H1 (cell line): ENCODE data around the gene PGF. TPM values are rescaled to one million over a fixed set of nuclear protein-coding genes. Genes with fewer than 3 reads are reported as not detected.

ENCODE experiments used
- CTCF ChIA-PET: fragments of 300-600 bp; sonication (Branson Sonifier 250); formaldehyde crosslinking; loops from one replicate; lab custom pipeline; 2021; ENCODE audit not compliant: partially characterized antibody; lab: Charles Lee
- POLR2A ChIA-PET: fragments of 300-600 bp; sonication (Branson Sonifier 250); formaldehyde crosslinking; loops from one replicate; lab custom pipeline; 2021; ENCODE audit warnings: inconsistent platforms; ENCODE audit not compliant: partially characterized antibody; lab: Charles Lee
- DNase-seq, 2 experiments: peaks; one replicate each; pipeline versions ENCODE4 v3.0.0 to v3.0.0-alpha.2; 2010 to 2022; ENCODE audit warnings: low spot score in 2 of 2, low read depth in 1 of 2, mixed read lengths in 1 of 2
- FAIRE-seq: peaks from 2 replicates; lab custom pipeline; 2011; peaks lifted over from hg19 to GRCh38; lab: Jason Lieb, UNC
- H2AFZ ChIP-seq: 2 replicates; pipeline ENCODE4 v1.8.1; 2012; ENCODE audit warnings: low read length, inconsistent platforms
- H2AK5ac ChIP-seq: 2 replicates; pipeline ENCODE4 v1.6.1; 2013; ENCODE audit warnings: low read depth, low read length
- H2BK120ac ChIP-seq: replicated peaks from 2 replicates; pipeline ENCODE3; 2013; ENCODE audit warnings: low read depth, low read length, inconsistent platforms
- H2BK12ac ChIP-seq: 2 replicates; pipeline ENCODE4 v1.6.1; 2013; ENCODE audit warnings: low read depth, low read length
- H2BK15ac ChIP-seq: 2 replicates; pipeline ENCODE4 v1.6.1; 2013; ENCODE audit warnings: low read length
- H2BK20ac ChIP-seq: 2 replicates; pipeline ENCODE4 v1.6.1; 2013; ENCODE audit warnings: low read length
- H2BK5ac ChIP-seq: 2 replicates; pipeline ENCODE4 v1.6.1; 2013; ENCODE audit warnings: low read depth, low read length
- H3K14ac ChIP-seq: 2 replicates; pipeline ENCODE4 v1.6.1; 2013; ENCODE audit warnings: inconsistent platforms; ENCODE audit not compliant: insufficient read length
- H3K18ac ChIP-seq: 2 replicates; pipeline ENCODE4 v1.6.1; 2013; ENCODE audit warnings: low read length; ENCODE audit errors: extremely low read depth
- H3K23ac ChIP-seq: 2 replicates; pipeline ENCODE4 v1.6.1; 2013; ENCODE audit warnings: inconsistent platforms; ENCODE audit not compliant: insufficient read length
- H3K23me2 ChIP-seq: 2 replicates; pipeline ENCODE4 v1.6.1; 2013; ENCODE audit warnings: low read depth, low read length
- H3K27ac ChIP-seq: 2 replicates; pipeline ENCODE4 v1.6.1; 2011; ENCODE audit warnings: low read depth, low read length, inconsistent platforms
- H3K27me3 ChIP-seq, 4 experiments: replicated peaks in 1 of 4; 1 replicate in 1 of 4; 2 replicates in 3 of 4; pipeline versions ENCODE4 v1.6.1 to v1.8.1; 2011 to 2013; ENCODE audit warnings: low read length in 3 of 4, mild to moderate bottlenecking in 3 of 4, inconsistent platforms in 2 of 4, mixed read lengths in 2 of 4, moderate library complexity in 1 of 4; ENCODE audit not compliant: control insufficient read depth in 3 of 4, insufficient read depth in 3 of 4; ENCODE audit errors: extremely low read depth in 1 of 4
- H3K36me3 ChIP-seq, 4 experiments: 2 replicates each; pipeline versions ENCODE4 v1.6.1 to v1.8.1; 2011 to 2013; ENCODE audit warnings: mild to moderate bottlenecking in 4 of 4, low read length in 3 of 4, moderate library complexity in 2 of 4, control low read depth in 1 of 4, inconsistent platforms in 1 of 4; ENCODE audit not compliant: insufficient read depth in 4 of 4, control insufficient read depth in 2 of 4
- H3K4ac ChIP-seq: replicated peaks from 2 replicates; pipeline ENCODE3; 2013; ENCODE audit warnings: low read length, low read depth, mixed read lengths, inconsistent platforms; ENCODE audit not compliant: insufficient read length
- H3K4me1 ChIP-seq, 4 experiments: replicated peaks in 1 of 4; 1 replicate in 1 of 4; 2 replicates in 3 of 4; pipeline versions ENCODE4 v1.6.1 to v1.8.1; 2011 to 2013; ENCODE audit warnings: low read length in 3 of 4, inconsistent platforms in 2 of 4, mixed read lengths in 1 of 4; ENCODE audit not compliant: insufficient read depth in 4 of 4, control insufficient read depth in 3 of 4
- H3K4me2 ChIP-seq, 2 experiments: 2 replicates each; pipeline versions ENCODE4 v1.6.1 to v1.8.1; 2011 to 2013; ENCODE audit warnings: low read depth in 2 of 2, low read length in 2 of 2, control low read depth in 1 of 2, inconsistent platforms in 1 of 2, mild to moderate bottlenecking in 1 of 2; ENCODE audit not compliant: insufficient read depth in 1 of 2
- H3K4me3 ChIP-seq, 4 experiments: fragments of 200-600, 300-600 bp in 1 of 4; sonication (generic), shearing (Covaris generic), sonication (Bioruptor Twin) in 1 of 4; 2 replicates each; pipeline versions ENCODE4 v1.5.1 to v1.8.1; 2011 to 2016; ENCODE audit warnings: low read length in 4 of 4, low read depth in 3 of 4, control low read depth in 2 of 4, inconsistent platforms in 2 of 4, mild to moderate bottlenecking in 2 of 4, mixed read lengths in 1 of 4, moderate library complexity in 1 of 4; ENCODE audit not compliant: insufficient read depth in 2 of 4; ENCODE audit errors: extremely low read depth in 1 of 4
- H3K56ac ChIP-seq: replicated peaks from 2 replicates; pipeline ENCODE3; 2013; ENCODE audit warnings: low read depth, mild to moderate bottlenecking, mixed read lengths, low read length, inconsistent platforms; ENCODE audit not compliant: insufficient read length
- H3K79me1 ChIP-seq: 2 replicates; pipeline ENCODE4 v1.6.1; 2013; ENCODE audit warnings: low read depth, low read length, control low read depth
- H3K79me2 ChIP-seq, 2 experiments: 2 replicates each; pipeline versions ENCODE4 v1.6.1 to v1.8.1; 2012 to 2013; ENCODE audit warnings: low read length in 2 of 2, mild to moderate bottlenecking in 2 of 2, inconsistent platforms in 1 of 2; ENCODE audit not compliant: insufficient read depth in 2 of 2, control insufficient read depth in 1 of 2
- H3K9ac ChIP-seq, 4 experiments: replicated peaks in 1 of 4; 1 replicate in 1 of 4; 2 replicates in 3 of 4; pipeline versions ENCODE4 v1.6.1 to v1.8.1; 2011 to 2013; ENCODE audit warnings: low read depth in 3 of 4, low read length in 3 of 4, control low read depth in 2 of 4, mild to moderate bottlenecking in 2 of 4, moderate library complexity in 2 of 4, inconsistent platforms in 1 of 4; ENCODE audit errors: extremely low read depth in 1 of 4
- H3K9me3 ChIP-seq, 2 experiments: 2 replicates each; pipeline versions ENCODE4 v1.6.1 to v1.8.1; 2012 to 2013; ENCODE audit warnings: mild to moderate bottlenecking in 2 of 2, moderate library complexity in 2 of 2, control low read depth in 1 of 2, inconsistent platforms in 1 of 2, low read depth in 1 of 2, low read length in 1 of 2, mixed read lengths in 1 of 2; ENCODE audit not compliant: insufficient read depth in 2 of 2
- H4K20me1 ChIP-seq, 2 experiments: replicated peaks in 1 of 2; 2 replicates each; pipeline versions ENCODE3 to v1.8.1; 2011 to 2013; ENCODE audit warnings: inconsistent platforms in 2 of 2, low read length in 2 of 2, mild to moderate bottlenecking in 1 of 2; ENCODE audit not compliant: insufficient read depth in 2 of 2, control insufficient read depth in 1 of 2
- H4K5ac ChIP-seq: 2 replicates; pipeline ENCODE4 v1.6.1; 2013; ENCODE audit warnings: low read length, low read depth, mixed read lengths, inconsistent platforms; ENCODE audit not compliant: insufficient read length
- H4K8ac ChIP-seq: 2 replicates; pipeline ENCODE4 v1.8.0; 2013; ENCODE audit warnings: mild to moderate bottlenecking, moderate library complexity, low read length, inconsistent platforms; ENCODE audit not compliant: insufficient read depth; ENCODE audit errors: extremely low read depth
- H4K91ac ChIP-seq: replicated peaks from 2 replicates; pipeline ENCODE3; 2013; ENCODE audit warnings: low read length, mixed read lengths, inconsistent platforms; ENCODE audit not compliant: insufficient read length
- HDAC6 ChIP-seq: IDR thresholded peaks from one replicate; pipeline ENCODE4 v1.7.1; 2012; ENCODE audit warnings: low read depth, mild to moderate bottlenecking, inconsistent platforms, low read length, moderate library complexity
- KDM1A ChIP-seq: fragments of 200-600, 300-600 bp; sonication (generic); IDR thresholded peaks from 2 replicates; pipeline ENCODE4 v1.7.1; 2016; ENCODE audit warnings: mild to moderate bottlenecking, low read length, borderline replicate concordance
- SIRT6 ChIP-seq: IDR thresholded peaks from one replicate; pipeline ENCODE4 v1.7.1; 2012; ENCODE audit warnings: low read length, inconsistent platforms
- YY1 ChIP-seq: IDR thresholded peaks from 2 replicates; pipeline ENCODE4 v1.6.1; 2011; ENCODE audit warnings: low read depth, mild to moderate bottlenecking, low read length
- WGBS, 2 experiments: shearing (Covaris generic) in 1 of 2; methylation state at CpG; one replicate each; pipeline versions ENCODE4 v1.1.6 to v1.1.7; 2013 to 2015; ENCODE audit warnings: low lambda C conversion rate in 2 of 2, mixed read lengths in 2 of 2, inconsistent platforms in 1 of 2, low coverage in 1 of 2, missing lambda C conversion rate in 1 of 2; ENCODE audit not compliant: insufficient replicate concordance in 2 of 2, insufficient coverage in 1 of 2, insufficient read length in 1 of 2; ENCODE audit errors: extremely low coverage in 1 of 2, missing lambda C conversion rate in 1 of 2; 5-methylcytosine and 5-hydroxymethylcytosine counted together
- polyA plus RNA-seq, 7 experiments: library from polyadenylated mRNA; depleted of rRNA in 3 of 7; stranded (reverse) in 5 of 7; unstranded in 2 of 7; fragments of >200 nt in 5 of 7; fragments of 200-250 nt in 2 of 7; gene quantifications; 1 replicate in 5 of 7; 2 replicates in 1 of 7; 4 replicates in 1 of 7; pipeline versions ENCODE4 v1.2.1 to v1.2.3, GENCODE V29; 2011 to 2013; ENCODE audit warnings: missing spikeins in 2 of 7, mixed read lengths in 2 of 7
- total RNA-seq: library from RNA; stranded (reverse); fragmentation: NEBNext Ultra II Directional; extraction: Animal tissue kit (Norgen Biotek cat#: 25700); gene quantifications from 2 replicates; pipeline ENCODE4 v1.2.1, GENCODE V29; 2021

Gene PGF
- total and polyA plus RNA-seq, 2 of the 8 experiments (the other 6 are each of a cell fraction or from before 2014, with no cell fraction given): 2.1 to 4.1 TPM

DNA sequence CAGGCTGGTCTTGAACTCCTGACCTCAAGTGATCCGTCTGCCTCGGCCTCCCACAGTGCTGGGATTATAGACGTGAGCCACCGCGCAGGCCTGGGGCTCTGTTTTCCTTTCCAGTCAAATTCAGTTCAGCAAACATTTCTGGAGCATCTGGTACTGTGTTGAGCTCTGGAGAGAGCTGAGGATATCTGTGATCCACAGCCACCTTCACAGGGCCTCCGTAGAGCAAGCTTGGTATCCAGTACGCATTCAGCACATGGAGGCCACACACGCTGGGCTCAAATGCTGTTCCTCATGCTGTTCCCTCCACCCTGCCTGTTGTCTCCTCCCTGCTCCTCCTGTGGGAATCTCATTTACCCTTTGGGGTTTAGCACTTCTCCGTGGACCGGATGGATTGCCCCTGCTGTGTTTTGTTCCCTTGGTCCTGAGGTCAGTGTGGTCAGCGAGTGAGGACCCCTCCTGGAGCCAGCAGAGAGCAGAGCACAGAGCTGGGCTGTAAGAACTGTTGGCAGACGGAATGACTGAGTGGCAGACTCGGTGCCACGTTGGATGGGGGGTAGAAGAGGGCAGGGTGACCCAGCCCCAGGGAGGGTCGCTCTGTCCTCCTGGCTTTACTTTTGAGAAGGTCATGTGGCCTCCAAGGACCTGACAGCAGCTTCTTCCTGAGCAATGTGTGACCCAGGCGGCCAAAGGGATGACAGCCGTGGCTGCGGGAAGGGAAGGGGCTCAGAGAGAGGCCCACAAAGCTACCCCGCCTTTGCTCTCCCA, 33.2 kb downstream of the PGF start:
- no peak overlapping the region for H2BK120ac ChIP-seq
- H2AFZ ChIP-seq: no peak overlapping the region
- no peak overlapping the region for H2BK20ac ChIP-seq
- no peaks in the 10 kb centered on the region for H3K79me2 ChIP-seq
- no peaks in the 10 kb centered on the region; a peak in 1 of 7 replicates for H3K4me1 ChIP-seq
- H3K14ac ChIP-seq: no peak overlapping the region
- H4K5ac ChIP-seq: no peak overlapping the region
- H4K8ac ChIP-seq: no peak overlapping the region; the same call in none of the 2 replicates
- no peaks in the 10 kb centered on the region for H3K9me3 ChIP-seq
- no peak overlapping the region for H2BK12ac ChIP-seq
- H3K23me2 ChIP-seq: peaks cover 2% of the 10 kb centered on the region; the same call in 1 of the 2 replicates
- no peak overlapping the region for H3K27ac ChIP-seq
- CTCF ChIA-PET: interaction anchor here (1.3 to 4.3 kb wide), 10 partner anchors 9 to 167 kb away, joined by 3 to 36 read pairs (median 11); no protein-coding TSS in a partner anchor
- no peak overlapping the region for H2AK5ac ChIP-seq
- DNase-seq: no peak
- peak overlapping the region; percentile 49 to 78 (median 68) for H3K4me3 ChIP-seq
- no peaks in the 10 kb centered on the region for H3K79me1 ChIP-seq
- H4K20me1 ChIP-seq: no peaks in the 10 kb centered on the region
- H4K91ac ChIP-seq: no peak overlapping the region
- 70% methylated on average over 19 of the region's 19 CpGs; no CpG with 5 or more reads in 1 of the 2 experiments for WGBS, 2 experiments
- H3K23ac ChIP-seq: no peak overlapping the region
- no peak overlapping the region for H2BK5ac ChIP-seq
- POLR2A ChIA-PET: interaction anchor here (0.8 to 3.6 kb wide), 15 partner anchors 10 to 67 kb away, joined by 3 to 16 read pairs (median 4); no protein-coding TSS in a partner anchor
- no peak overlapping the region for H2BK15ac ChIP-seq
- H3K36me3 ChIP-seq: peaks cover 0 to 3% (median 0%) of the 10 kb centered on the region in 4 experiments; a peak in 3 of 8 replicates
- TF ChIP-seq KDM1A: 0 out of 2 replicates have a peak, but pooled peaks have one; percentile 15
- no peak for TF ChIP-seq HDAC6
- no peak for TF ChIP-seq SIRT6
- TF ChIP-seq YY1: no peak
- TF ChIP-seq, all 59 proteins: peak for 1
- Histone ChIP-seq H3K27me3 (0 out of 7 replicates have a peak, but pooled peaks cover 0 to 2% (median 0%) of the 10 kb centered on the region in 4 experiments), H3K18ac (no peak overlapping the region), H3K4me2 (peak overlapping the region; percentile 61 to 79), H3K9ac (peak overlapping the region in 2 of 4 experiments; percentile 63 to 67; a peak in 2 of 7 replicates), H3K56ac (no peak overlapping the region), H3K4ac (no peak overlapping the region)
- no peak for FAIRE-seq
